Measurements from ENCODE around the gene NEU2.
"Not testable (repeated sequence)": the region's sequence is repeated elsewhere in the genome, so short reads cannot be mapped to it uniquely, and the experiment has no call there.

The NEU2 gene

DNA sequence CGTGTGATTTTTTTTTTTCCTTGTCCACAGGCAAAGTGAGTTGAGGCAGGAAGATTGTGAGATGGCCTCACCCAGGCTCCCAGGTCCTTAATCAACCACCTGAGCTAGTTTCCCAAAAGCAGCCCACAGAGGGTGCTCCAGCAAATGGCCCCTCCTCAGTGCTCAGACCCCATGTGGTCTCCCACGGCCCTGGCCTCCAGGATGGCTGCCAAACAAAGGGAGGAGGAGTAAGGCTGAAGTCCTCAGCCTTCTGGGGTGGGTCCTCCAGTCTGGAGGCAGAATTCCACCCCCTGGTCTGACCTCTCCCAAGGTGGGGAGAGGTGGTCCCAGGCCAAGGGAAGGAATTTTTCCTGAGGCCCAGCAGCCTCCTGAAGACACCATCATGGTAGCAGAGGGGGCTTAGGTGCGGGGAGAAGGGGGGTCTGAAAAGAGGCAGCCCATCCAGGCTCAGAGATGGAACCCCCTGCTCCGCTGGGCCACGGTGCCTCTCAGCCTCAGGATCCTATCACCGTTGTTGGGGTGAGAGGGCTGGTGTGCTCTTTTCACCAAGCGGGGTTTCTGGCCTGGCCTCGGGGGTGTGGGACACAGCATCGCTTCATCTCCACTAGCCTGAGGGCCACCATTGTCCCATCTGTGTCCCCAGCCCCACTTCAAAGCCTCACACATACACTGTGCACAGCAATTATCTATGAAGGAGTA is 21.8 kb upstream of the NEU2 start:
- DNase-seq (ENCODE audit: low read depth in 2 of 2), result no peak

DNA sequence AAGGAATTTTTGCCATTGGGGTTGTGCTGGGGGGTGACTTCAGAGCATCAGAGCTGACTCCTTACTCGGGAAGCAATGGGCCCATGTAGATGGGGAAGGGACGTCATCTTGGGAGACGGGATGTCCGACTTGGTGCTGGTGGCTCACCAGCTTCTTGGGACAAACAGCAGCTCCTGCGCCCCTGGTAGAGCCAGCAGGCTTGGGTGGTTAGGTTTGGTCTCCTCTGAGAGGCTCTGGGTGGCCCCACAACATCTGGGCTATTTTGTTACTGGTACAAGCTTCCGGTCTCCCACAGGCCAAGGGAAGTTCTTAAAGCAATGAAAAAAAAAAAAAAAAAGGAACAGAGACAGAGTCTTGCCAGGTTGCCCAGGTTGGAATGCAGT is 21.2 kb upstream of the NEU2 start:
- no peak for DNase-seq (ENCODE audit: low read depth in 2 of 2)

DNA sequence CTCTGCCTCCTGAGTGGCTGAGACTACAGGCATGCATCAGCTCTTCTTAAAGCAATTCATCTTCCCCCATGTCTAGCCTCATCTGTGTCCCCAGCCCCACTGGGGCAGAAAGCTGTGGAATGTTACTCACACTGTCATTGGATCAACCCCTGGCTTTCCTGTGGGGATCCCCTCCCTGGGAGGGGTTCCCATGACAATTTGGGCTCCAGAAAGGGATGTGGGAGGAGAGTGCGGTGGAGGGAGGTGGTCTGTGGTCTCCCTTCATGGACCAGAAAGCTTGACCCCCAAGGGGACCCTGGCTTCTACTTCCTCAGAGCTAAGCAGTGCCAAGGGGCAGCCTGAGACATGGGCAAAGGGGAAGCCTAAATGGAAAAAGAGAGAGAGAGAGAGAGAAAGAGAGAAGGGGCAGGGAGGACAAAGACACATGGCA is 20.8 kb upstream of the NEU2 start:
- no peak for DNase-seq (ENCODE audit: low read depth in 2 of 2)

DNA sequence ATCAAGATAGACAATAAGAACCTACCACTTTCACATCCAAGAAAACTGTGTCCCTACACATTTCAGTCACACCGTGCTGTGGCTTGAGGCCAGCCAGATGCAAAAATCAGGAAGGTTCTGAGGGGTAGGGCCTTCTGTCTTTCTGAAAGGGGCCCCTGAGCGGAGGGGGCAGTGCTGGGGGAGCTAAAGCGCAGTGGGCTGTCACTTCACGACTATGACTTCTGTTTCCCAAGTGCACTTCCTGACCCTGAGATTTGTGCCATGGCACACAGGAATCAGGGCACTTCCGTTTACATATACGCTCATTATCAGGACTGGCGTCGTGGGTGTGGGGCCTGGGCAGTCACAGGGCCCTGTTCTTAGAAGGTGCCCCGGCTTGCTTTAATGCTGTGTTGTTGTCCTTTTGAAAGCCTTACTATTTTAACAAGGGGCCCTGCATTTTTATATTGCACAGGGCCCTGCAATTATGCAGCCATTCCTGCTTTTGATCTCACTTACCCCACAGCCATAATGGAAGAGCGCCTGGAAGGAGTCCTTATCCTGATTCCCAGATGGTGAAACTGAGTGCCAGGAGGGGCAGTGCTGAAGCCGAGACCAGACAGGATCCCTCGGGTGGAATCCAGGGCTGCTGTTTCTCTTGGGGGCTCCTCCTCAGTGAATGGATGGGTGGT is 20.0 kb upstream of the NEU2 start:
- no peak for DNase-seq (ENCODE audit: low read depth in 2 of 2)

DNA sequence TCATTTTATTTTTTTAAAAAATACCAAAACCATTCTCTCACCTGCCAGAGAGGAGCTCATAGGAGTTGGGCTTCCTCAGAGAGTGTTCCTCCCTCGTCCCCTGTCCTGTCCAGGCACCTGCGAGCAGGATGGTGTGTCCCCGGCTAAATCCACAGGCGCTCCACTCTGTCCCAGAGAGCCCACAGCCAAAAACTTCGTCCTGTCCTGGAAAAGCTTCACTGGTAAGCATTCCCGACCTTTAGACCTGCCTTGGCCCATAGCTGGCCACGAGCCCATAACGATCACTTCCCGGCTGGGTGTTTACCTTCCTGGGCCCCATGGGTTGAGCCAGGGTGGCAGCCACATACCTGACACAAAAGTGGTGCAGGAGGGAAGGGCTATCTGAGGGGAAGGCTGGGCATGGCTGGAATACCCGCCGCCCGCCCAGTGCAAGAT is 19.4 kb upstream of the NEU2 start, which contains the start of gene NGEF:
Gene NGEF, minus strand, starts transcription at position 230 of the 435 bp plus-strand sequence. CDS start 38,366 bp downstream, outside the sequence.
- DNase-seq (ENCODE audit: low read depth in 2 of 2), result no peak

DNA sequence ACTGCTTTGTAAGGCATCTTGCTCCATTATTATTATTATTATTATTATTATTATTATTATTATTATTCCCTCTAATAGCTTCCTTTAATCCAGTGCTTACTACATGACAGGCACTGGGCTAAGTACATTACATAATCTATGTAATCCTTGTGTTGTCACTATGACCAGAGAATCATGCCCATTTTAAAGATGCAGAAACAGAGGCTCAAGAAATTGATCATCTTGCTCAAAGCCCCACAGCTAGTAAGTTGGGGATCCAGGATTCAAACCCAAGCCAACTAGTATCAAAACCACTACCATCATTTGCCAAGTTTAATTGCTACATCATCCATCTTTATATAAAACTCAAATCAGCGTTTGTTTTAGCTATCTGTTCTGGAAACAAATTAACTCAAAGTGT is 18.8 kb upstream of the NEU2 start:
- no peak for DNase-seq (ENCODE audit: low read depth in 2 of 2)

DNA sequence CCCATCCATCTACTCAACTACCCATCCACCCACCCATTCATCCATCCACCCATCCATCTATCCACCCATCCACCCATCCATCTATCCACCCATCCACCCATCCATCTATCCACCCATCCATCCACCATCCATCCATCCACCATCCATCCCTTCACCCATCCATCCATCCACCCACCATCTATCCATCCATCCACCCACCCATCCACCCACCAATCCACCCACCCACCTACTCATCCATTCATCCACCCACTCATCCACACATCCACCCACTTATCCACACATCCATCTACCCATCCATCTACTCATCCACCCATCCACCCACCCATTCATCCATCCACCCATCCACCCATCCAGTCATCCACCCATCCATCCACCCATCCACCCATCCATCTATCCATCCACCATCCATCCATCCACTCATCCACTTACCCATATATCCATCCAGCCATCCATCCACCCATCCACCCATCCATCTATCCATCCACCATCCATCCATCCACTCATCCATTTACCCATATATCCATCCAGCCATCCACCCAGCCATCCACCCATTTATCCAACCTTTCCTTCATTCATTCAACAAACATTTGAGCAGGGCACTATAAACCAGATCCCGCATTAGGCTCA is 17.3 kb upstream of the NEU2 start:
- no peak for DNase-seq (ENCODE audit: low read depth in 2 of 2)

DNA sequence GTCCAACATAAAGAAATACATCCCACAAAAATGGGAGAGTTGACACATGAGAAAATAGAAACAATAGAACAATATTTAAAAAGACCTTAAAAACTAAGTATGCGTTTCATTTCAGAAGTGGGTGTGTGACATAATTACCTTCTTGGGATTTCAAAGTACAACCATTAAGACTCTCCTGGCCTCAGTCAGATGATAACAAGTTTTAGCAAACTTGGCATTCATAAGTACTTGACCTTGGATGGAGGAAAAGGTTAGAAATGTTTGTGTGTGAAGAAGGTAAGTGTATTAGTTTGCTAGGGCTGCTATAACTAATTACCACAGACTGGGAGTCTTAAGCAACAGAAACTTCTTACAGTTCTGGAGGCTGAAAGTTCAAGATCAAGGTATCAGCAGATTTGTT is 14.5 kb upstream of the NEU2 start:
- DNase-seq (ENCODE audit: low read depth in 2 of 2), result no peak

DNA sequence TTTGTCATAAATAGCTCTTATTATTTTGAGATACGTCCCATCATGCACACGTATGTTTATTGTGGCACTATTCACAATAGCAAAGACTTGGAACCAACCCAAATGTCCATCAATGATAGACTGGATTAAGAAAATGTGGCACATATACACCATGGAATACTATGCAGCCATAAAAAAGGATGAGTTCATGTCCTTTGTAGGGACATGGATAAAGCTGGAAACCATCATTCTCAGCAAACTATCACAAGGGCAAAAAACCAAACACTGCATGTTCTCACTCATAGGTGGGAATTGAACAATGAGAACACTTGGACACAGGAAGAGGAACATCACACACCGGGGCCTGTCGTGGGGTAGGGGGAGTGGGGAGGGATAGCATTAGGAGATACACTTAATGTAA is 12.9 kb upstream of the NEU2 start:
- not testable (repeated sequence) for DNase-seq (ENCODE audit: low read depth in 2 of 2)

DNA sequence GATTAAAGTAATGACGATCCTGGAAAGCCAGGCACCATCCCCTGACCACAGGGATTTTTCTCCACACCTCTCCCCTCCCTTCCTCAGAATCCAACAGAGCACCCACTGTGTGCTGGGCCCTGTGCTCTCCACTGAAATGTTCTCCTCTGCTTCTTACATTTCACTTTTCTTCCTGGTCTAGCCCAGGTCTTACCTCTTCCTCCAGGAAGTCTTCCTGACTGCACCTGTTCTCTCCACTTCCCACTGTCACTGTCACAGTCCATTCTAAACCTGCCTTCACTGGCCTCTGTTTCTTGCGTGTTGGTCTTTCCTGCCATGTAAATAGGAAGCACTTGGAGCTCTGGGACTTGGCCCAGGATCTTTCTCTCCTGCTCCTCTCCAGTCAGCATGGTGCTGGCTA is 12.0 kb upstream of the NEU2 start:
- no peak for DNase-seq (ENCODE audit: low read depth in 2 of 2)

DNA sequence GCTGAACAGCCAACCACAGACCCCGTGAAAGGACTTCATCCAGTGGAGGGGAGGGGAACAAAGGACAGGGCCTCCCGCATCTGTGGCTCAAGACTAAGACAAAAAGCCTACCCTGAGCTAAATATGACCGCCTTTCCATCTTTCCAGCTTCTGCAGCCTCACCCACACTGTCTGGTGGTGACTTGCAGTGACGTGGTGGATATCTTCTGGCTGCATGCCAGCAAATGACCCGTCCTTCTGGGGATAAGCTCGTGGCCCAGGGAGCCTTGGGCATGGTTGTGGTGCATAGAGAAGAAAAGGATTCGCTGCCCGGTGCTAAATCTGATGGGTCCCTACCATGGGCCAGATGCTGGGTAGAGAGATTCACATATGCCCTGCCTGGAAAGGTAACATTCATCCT is 10.7 kb upstream of the NEU2 start:
- DNase-seq (ENCODE audit: low read depth in 2 of 2), result no peak

DNA sequence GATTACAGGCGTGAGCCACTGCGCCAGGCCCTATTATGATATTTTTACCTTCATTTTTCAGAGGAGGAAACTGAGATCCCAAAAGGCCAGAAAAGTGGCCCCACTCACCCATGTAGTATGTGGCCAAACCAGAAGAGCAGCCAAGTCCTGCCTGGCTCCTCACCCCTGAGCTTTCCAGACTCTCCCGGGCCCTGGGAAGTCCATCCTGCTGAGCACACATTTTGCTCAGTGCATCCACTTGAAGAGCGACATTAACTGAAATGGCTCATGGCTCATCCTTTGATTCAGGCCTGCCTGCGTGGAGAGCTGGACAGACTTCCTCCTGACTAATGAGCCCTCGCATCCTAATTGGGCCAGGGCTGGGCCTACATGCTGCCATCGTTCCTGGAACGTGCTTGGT is 9.9 kb upstream of the NEU2 start:
- DNase-seq (ENCODE audit: low read depth in 2 of 2), result no peak

DNA sequence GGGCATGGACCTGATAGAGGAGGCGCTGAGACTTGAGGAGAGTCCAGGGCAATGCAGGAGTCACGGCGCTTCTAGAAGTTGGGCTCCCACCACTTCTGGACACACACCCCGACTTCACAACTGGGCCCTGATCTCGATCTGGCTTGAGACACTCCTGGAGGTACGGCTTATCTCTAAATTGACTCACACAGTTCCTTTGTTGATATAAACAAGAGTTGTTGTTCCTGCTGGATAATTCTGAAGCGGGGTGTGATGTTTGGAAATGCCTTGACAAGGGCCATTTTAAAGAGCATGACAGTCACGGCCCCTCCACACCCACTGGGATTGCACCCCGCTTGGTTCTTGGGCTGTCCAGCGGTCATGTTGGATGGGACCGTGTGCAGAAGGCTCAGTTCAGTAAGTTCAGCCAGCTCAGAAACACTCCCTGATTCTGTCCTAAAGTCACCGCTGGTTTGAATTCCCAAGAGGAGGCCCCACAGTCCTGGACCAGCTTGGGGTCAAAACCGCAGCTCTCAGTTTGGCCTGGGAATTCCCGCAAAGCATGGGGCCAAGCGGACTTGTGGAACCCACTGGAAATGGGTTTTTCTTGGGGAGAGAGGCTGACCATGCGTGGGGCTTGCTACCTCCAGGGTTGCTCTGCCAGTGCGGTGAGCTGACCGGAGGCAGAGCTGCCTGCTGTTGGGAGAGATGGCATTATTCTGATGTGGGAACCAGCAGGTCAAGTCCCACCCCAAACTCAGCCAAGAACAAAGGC is 9.3 kb upstream of the NEU2 start:
- no peak for DNase-seq (ENCODE audit: low read depth in 2 of 2)

DNA sequence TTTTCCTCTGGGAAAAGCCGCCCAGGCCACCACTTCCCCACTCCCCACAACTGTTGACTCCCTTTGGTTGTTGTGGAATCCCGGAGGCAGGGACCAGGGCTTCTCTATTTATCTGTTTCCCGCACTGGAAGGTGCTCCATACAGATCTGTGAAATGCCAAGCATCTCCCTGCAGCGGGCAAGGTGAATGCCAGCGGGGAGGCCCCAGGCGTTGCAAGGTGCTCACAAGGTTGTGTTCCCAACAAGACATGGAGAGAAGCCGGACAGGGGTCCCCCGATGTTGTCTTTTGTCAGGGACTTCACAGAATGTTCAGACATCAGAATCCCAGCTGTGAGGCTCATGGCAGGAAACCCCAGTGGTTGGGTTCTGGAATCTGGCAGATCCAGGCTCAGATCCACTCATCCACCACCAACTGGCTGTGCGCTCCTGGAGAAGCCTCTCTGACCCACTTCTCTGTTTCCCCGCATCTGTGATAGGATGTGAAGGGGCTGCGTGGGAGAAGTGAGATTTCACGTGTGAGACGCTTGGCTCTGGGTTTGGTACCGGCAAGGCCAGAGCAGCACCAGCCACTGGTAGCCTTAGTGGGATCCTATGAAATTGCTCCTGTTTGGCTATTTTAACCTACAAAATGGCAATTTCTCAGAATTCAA is 8.6 kb upstream of the NEU2 start:
- no peak for DNase-seq (ENCODE audit: low read depth in 2 of 2)

DNA sequence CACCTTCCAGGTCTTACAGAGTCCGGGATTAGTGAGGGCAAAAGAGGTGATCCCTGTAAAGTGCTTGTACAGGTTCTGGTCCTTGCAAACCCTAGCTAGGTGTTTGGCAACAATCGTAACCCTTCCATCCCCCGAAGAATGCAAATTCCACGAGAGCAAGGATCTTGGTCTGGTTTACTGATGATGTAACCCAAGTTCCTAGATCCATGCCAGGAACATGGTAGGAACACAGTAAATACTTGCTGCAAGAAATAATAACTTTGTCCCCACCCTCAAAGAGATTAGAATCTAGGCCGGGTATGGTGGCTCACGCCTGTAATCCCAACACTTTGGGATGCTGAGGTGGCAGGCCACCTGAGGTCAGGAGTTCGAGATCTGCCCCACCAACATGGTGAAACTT is 6.8 kb upstream of the NEU2 start:
- DNase-seq (ENCODE audit: low read depth in 2 of 2), result no peak

DNA sequence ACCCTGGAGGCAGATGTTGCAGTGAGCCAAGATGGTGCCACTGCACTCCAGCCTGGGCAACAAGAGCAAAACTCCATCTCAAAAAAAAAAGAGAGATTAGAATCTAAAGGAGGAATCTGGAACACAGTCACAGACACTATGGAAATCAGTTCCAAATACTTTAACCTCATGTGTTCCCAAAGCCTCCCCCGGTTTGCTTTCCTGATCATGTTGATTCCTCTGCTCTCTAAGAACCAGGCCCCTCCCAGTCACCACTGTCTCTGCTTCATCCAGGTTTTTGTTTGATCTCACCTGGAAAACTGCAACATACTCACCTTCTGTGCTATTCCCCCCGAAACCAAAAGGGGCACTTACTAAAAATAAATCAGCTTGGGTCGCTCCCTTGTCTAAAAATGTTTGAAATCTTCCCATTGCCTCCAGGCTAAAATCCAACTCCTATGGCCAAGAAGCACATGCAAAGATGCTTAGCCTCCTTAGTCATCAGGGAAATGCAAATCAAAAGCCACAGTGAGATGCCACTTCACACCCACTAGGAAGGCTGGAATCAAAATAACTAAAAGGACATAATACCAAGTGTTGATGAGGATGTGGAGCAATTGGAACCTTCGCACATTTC is 6.2 kb upstream of the NEU2 start:
- no peak for DNase-seq (ENCODE audit: low read depth in 2 of 2)

DNA sequence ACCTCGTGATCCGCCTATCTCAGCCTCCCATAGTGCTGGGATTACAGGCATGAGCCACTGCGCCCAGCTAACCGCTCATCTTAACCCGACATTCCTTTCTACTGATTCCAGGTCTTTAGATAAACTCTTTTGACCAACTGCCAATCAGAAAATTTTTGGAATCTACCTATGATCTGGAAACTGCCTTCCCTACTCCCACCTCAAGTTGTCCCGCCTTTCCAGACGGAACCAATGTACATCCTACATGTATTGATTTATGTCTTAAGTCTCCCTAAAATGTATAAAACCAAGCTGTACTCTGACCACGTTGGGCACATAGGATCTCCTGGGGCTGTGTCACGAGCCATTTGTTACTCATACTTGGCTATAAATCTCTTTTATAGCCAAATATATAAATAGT is 3.2 kb upstream of the NEU2 start:
- no peak for DNase-seq (ENCODE audit: low read depth in 2 of 2)

DNA sequence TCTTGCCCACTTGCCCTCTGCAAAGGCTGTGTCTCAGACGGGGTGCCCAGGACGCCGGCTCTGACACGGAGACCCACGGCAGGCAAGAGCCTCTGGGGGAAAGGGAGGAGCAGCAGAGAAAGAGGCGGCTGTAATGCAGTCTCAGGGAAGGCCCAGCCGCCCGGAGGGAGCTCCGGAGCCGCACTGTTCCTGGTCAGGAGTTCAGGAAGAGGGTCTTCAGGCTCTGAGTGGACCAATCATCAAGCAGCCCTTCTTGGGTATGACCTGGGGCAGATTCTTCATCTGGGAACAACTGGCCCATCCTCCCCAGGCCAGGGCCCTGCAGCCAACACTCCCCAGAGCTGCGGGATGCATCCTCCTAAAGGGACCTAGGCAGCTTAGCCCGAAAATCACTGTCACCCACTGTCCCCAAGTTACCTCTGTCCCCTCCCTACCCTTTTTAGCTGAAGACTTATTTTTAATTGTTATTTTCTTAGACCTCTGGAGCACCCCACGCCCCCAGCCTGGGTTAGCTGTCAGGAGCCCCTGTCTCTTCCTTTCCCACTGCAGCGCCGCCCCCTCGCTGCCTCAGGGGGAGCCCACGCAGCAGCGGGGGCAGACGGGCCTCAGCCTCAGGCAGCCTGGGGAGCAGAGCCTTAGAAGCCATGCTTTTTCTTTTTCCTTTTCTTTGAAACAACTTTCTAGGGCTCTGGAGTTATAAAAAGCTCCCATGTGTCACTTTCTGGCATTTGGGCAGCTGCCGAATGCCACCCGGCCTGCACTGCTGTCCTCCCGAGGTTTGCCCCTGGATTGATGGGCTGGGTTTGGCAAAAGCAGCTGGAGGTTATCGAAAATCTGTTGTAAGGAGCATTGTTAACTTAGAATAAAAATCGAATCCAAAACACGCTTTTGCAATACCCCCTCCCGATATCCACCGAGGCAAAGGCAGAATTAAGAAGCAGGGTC is 644 bp upstream of the NEU2 start:
- no peak for DNase-seq (ENCODE audit: low read depth in 2 of 2)

DNA sequence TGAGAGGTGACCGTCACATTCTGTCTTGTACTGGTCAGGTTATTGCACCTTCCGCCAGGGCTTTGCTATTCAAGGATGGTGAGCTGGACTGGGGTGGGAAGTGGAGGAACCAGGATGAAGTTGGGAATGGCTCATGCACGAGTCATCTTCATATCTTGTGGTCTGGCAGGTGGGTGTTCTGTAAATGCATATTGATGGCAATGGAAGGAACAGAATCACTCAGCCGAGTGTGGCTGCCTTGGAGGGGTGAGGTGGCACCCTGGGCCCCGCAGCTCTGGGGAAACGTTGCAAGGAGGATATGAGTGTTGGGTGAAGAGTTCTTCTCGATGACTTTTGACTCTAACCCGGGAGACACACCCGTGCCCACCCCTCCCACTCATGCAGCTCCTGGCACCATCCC is 1.2 kb downstream of the NEU2 start:
- DNase-seq (ENCODE audit: low read depth in 2 of 2), result no peak
